Measurements from ENCODE around the gene KDM4B. TPM values are rescaled to one million over a fixed set of nuclear protein-coding genes. Genes with fewer than 3 reads are reported as not detected.

Gene KDM4B
- total RNA-seq, 6 experiments from 2014 or later, result 17.0 to 27.2 (median 20.3) TPM

DNA sequence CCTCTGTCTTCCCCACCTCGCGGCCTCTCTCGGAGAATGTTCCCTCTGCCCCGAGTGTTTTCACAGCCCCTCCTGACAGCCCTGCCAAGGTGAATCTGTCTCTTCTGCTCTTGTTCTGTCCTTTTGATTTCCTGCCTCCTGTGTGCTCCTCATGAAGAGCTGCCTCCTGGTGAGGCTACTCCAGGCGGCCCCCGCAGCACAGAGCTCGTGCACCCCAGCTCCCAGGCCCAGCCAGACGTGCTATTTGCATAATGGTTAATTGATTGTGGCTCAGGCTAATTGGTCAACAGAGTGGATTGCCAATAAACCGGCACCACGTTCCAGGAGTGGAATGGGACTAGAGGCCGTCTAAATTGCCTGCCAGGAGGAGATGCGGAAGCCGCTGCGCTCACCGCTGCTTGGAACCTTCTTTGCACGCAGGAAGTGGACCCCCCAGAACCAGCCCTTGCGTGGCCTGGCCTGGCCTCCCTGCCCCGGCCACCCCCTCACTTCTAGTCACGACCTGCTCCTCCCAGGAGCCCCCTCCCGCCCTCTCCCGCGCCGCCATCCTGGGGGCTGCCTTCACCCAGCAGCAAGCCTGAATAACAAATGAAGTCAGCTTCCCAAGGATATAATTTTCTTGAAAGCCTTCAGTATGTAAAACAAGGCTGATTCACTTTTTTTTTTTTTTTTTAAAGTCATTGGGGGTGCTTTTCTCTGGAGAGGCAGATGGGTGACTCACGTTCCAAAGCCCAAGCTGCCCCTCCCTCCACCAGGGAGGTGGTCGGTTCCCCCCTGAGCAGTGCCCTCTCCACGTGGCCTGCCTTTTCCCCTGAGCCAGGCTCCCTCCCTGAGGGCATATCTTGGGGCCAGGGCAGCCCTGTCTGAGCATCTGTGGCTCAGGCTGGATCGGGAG lies 144.0 kb downstream of the KDM4B start:
- Mint-ChIP-seq H3K36me3 (ENCODE audit: low read depth) (peaks cover 23% of the 10 kb centered on the region), H3K9me3 (peaks cover 5% of the 10 kb centered on the region; the same call in 1 of the 2 replicates), H3K4me3 (no peak overlapping the region; the same call in 1 of the 2 replicates), H3K27me3 (ENCODE audit: insufficient read depth) (peaks cover 6% of the 10 kb centered on the region), H3K4me1 (ENCODE audit: low read depth) (peaks cover 11% of the 10 kb centered on the region), H3K27ac (peak overlapping the region; percentile 61; the same call in 1 of the 2 replicates)
- TF ChIP-seq CTCF (IDR thresholded peaks at IDR 0.05), result no peak
- peak; percentile 24 for DNase-seq

- Mint-ChIP-seq H3K36me3 (ENCODE audit: low read depth) (peaks cover 23% of the 10 kb centered on the region), H3K27ac (peak overlapping the region; percentile 61; the same call in 1 of the 2 replicates), H3K27me3 (ENCODE audit: insufficient read depth) (peaks cover 8% of the 10 kb centered on the region), H3K4me1 (ENCODE audit: low read depth) (peaks cover 11% of the 10 kb centered on the region), H3K9me3 (peaks cover 5% of the 10 kb centered on the region; the same call in 1 of the 2 replicates), H3K4me3 (no peak overlapping the region)
- no peak for DNase-seq
- TF ChIP-seq CTCF (IDR thresholded peaks at IDR 0.05), result no peak
Measured at GRCh38 chr19:5113633-5114586, 145.0 kb downstream of the KDM4B start.

GRCh38 chr19:5114727-5115126 lies 145.8 kb downstream of the KDM4B start:
- Mint-ChIP-seq H3K27ac (no peak overlapping the region), H3K4me3 (no peak overlapping the region), H3K4me1 (ENCODE audit: low read depth) (peaks cover 11% of the 10 kb centered on the region), H3K36me3 (ENCODE audit: low read depth) (peaks cover 23% of the 10 kb centered on the region), H3K9me3 (peaks cover 5% of the 10 kb centered on the region; the same call in 1 of the 2 replicates), H3K27me3 (ENCODE audit: insufficient read depth) (peaks cover 11% of the 10 kb centered on the region)
- no peak for DNase-seq
- no peak for TF ChIP-seq CTCF (IDR thresholded peaks at IDR 0.05)

- H3K4me3 Mint-ChIP-seq, result no peak overlapping the region
- no peak for TF ChIP-seq CTCF (IDR thresholded peaks at IDR 0.05)
- H3K9me3 Mint-ChIP-seq, result peaks cover 5% of the 10 kb centered on the region; the same call in 1 of the 2 replicates
- DNase-seq, result no peak
- H3K36me3 Mint-ChIP-seq (ENCODE audit: low read depth), result peaks cover 23% of the 10 kb centered on the region
- H3K4me1 Mint-ChIP-seq (ENCODE audit: low read depth), result peaks cover 11% of the 10 kb centered on the region
- H3K27me3 Mint-ChIP-seq (ENCODE audit: insufficient read depth), result peaks cover 11% of the 10 kb centered on the region
- H3K27ac Mint-ChIP-seq, result no peak overlapping the region
Measured at GRCh38 chr19:5115351-5115750, 146.4 kb downstream of the KDM4B start.

GRCh38 chr19:5115771-5116202 lies 146.9 kb downstream of the KDM4B start:
- H3K36me3 Mint-ChIP-seq (ENCODE audit: low read depth), result peaks cover 23% of the 10 kb centered on the region
- H3K4me3 Mint-ChIP-seq, result no peak overlapping the region
- H3K9me3 Mint-ChIP-seq, result peaks cover 5% of the 10 kb centered on the region; the same call in 1 of the 2 replicates
- peaks cover 11% of the 10 kb centered on the region for H3K4me1 Mint-ChIP-seq (ENCODE audit: low read depth)
- no peak for TF ChIP-seq CTCF (IDR thresholded peaks at IDR 0.05)
- DNase-seq, result no peak
- no peak overlapping the region for H3K27ac Mint-ChIP-seq
- H3K27me3 Mint-ChIP-seq (ENCODE audit: insufficient read depth), result peaks cover 11% of the 10 kb centered on the region

All from HFFc6 (cell line).